HG03520 (cell line): Measurements from ENCODE around the gene TBL1XR1.

ENCODE experiments used
- ATAC-seq: cut with Tn5 transposase; IDR thresholded peaks from one replicate; pipeline ENCODE4 v1.9.1; 2021; ENCODE audit warnings: mild to moderate bottlenecking, moderate library complexity; ENCODE audit not compliant: unreplicated experiment

Gene TBL1XR1

DNA sequence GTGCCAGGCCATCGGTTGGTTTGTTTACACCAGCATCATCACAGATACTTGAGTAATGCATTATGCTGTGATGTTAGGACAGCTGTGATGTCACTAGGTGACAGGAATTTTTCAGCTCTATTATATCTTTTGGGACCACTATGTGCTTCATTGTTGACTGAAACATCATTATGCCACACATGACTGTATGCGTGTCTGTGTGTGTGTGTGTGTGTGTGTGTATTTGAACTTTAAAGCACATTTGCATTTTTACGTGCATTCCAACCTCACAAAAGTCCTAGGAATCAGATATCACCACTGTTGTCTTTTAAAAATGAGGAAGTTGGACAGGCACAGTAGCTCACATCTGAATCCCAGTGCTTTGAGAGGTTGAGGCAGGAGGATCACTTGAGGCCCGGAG is 223.0 kb downstream of the TBL1XR1 start:
- no peak for ATAC-seq

DNA sequence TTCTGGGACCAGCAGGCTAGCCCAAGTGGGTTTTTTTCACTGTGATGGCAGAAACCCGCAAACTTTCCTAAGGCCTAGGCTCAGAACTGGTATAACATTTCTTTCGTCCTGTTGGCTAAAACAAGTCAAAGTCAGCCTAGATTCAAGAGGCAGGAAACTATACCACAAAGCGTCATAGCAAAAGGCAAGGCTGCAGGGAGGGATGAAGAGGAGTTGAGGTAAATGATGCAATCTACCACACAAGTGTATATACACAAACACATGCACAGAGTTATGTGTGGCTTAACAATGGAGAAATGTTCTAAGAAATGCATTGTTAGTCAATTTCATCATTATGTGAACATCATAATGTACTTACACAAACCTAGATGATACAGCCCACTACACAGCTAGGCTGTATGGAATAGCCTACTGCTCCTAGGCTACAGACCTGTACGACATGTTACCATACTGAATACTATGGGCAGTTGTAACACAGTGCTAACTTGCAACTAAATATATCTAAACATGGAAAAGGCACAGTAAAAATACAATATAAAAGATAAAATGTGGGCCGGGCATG is 225.6 kb downstream of the TBL1XR1 start:
- ATAC-seq, result no peak

DNA sequence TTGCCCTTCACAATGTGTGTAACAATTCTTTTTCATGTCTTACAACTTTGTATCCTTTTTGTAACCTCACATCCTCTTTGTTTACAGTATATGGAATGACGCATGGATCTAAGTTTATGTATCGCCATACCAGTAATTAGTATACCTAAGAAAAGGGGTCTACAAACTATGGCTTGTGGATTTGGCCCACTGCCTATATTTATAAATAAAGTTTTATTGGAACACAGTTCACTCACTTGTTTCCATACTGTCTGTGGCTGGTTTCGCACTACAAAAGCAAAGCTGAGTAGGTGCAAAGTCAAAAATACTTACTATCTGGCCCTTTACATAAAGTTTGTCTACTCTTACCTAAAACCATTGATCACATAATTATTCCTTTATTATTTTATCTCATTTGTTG is 226.5 kb downstream of the TBL1XR1 start:
- ATAC-seq, result no peak

DNA sequence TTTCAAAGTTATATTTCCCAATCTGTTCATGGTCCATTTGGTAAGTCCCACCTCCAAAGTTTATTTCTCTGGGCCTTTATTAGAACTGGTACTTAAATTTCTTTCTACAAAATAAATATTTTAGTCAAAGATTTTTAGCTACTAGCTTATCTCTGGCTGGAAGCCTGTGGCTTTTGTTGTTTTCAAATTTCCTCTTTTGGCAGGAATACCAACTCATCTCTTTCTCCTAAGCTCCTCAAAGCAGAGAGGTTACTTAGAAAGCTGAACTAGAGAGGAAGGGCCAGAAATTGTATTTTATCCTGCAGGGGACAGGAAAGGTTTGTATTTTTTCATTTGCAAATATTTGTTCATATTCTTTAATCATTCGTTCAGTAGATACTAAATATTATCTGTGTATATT is 227.8 kb downstream of the TBL1XR1 start:
- no peak for ATAC-seq
